PC-9 (cell line): ENCODE measurements around the gene NRG2. TPM values are rescaled to one million over a fixed set of nuclear protein-coding genes. Genes with fewer than 3 reads are reported as not detected.

Experiments used
- BruUV-seq: library from RNA; stranded (reverse); fragments of 400-500 nt; replicated peaks from 2 replicates; lab custom pipeline; 2021; lab: Mats Ljungman, UMichigan
- CTCF ChIA-PET: fragments of 300-600 bp; sonication (Branson Sonifier 250); formaldehyde crosslinking; loops from one replicate; lab custom pipeline; 2022; ENCODE audit warnings: antibody characterized with exemption; lab: Charles Lee
- POLR2A ChIA-PET: fragments of 300-600 bp; sonication (Branson Sonifier 250); formaldehyde crosslinking; loops from one replicate; lab custom pipeline; 2022; ENCODE audit warnings: antibody characterized with exemption; ENCODE audit not compliant: unreplicated experiment; lab: Charles Lee
- DNase-seq, 2 experiments: peaks; one replicate each; pipeline versions ENCODE4 v3.0.0 to v3.0.0-alpha.2; 2015 to 2022; ENCODE audit warnings: mixed read lengths in 1 of 2
- H2AFZ ChIP-seq: fragments of 200-600 bp; sonication (generic); 2 replicates; pipeline ENCODE4 v1.8.1; 2017; ENCODE audit warnings: antibody characterized with exemption
- H3F3A ChIP-seq: fragments of 200-600 bp; sonication (generic); 2 replicates; pipeline ENCODE4 v1.8.1; 2017; ENCODE audit warnings: antibody characterized with exemption, mild to moderate bottlenecking, low read depth; ENCODE audit not compliant: insufficient read depth
- H3K27ac ChIP-seq: fragments of 200-600 bp; sonication (generic); 2 replicates; pipeline ENCODE4 v1.6.1; 2016; ENCODE audit warnings: mixed run types
- H3K27me3 ChIP-seq: fragments of 200-600 bp; sonication (generic); 2 replicates; pipeline ENCODE4 v1.6.1; 2016; ENCODE audit warnings: low read depth, mixed run types; ENCODE audit not compliant: insufficient read depth
- H3K36me3 ChIP-seq: fragments of 200-600 bp; sonication (generic); 2 replicates; pipeline ENCODE4 v1.6.1; 2016; ENCODE audit warnings: low read depth, mixed run types
- H3K4me1 ChIP-seq: fragments of 200-600 bp; sonication (generic); replicated peaks from 2 replicates; pipeline ENCODE4 v1.6.1; 2016; ENCODE audit warnings: mixed run types; ENCODE audit not compliant: insufficient read depth
- H3K4me2 ChIP-seq: fragments of 200-600 bp; sonication (generic); 2 replicates; pipeline ENCODE4 v1.6.1; 2017; ENCODE audit warnings: mixed run types
- H3K4me3 ChIP-seq: fragments of 200-600 bp; sonication (generic); 2 replicates; pipeline ENCODE4 v1.6.1; 2016; ENCODE audit warnings: mixed run types
- H3K79me2 ChIP-seq: fragments of 200-600 bp; sonication (generic); 2 replicates; pipeline ENCODE4 v1.6.1; 2017; ENCODE audit warnings: low read depth, mixed run types
- H3K9me2 ChIP-seq: fragments of 200-600 bp; sonication (generic); 2 replicates; pipeline ENCODE4 v1.8.1; 2017; ENCODE audit warnings: mild to moderate bottlenecking; ENCODE audit not compliant: insufficient read depth
- H3K9me3 ChIP-seq: fragments of 200-600 bp; sonication (generic); 2 replicates; pipeline ENCODE4 v1.8.1; 2016; ENCODE audit warnings: low read depth; ENCODE audit not compliant: insufficient read depth
- H4K20me1 ChIP-seq: fragments of 200-600 bp; sonication (generic); 2 replicates; pipeline ENCODE4 v1.8.1; 2017; ENCODE audit not compliant: insufficient read depth
- EZH2 ChIP-seq: fragments of 200-600 bp; sonication (generic); IDR thresholded peaks from 2 replicates; pipeline ENCODE4 v1.8.0; 2017; ENCODE audit warnings: antibody characterized with exemption, low read depth
- intact Hi-C: fragments of 100-400 bp; cut with micrococcal nuclease; formaldehyde crosslinking; loops from one replicate; pipeline ENCODE4 v1.10.0; 2022; ENCODE audit not compliant: unreplicated experiment
- total RNA-seq: library from RNA; stranded (reverse); gene quantifications from 2 replicates; pipeline ENCODE4 v1.2.3, GENCODE V29; 2021
- TF ChIP-seq, protein P1 (sequence below): fragments of 200-600 bp; sonication (generic); conservative IDR thresholded peaks from 2 replicates; pipeline ENCODE4 v1.6.1; 2017; ENCODE audit warnings: mixed run types, antibody characterized with exemption, mild to moderate bottlenecking, moderate library complexity

The NRG2 gene
- total RNA-seq, 1 experiment from 2014 or later = not detected

DNA sequence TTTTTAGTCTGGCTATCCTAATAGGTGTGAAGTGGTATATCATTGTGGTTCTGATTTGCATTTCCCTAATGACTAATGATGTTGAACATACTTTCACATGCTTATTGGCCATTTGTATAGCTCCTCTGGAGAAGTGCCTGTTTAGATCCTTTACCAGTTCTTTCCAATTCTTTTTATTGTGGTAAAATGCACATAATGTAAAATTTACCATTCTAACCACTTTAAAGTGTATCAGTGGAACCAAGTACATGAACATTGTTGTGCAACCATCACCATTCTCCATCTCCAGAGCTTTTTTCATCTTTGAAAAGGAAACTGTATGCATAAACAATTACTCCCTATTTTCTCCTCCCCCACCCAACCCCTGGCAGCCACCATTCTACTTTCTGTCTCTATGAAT, 95.4 kb downstream of the NRG2 start:
- no peak overlapping the region for H3K4me3 ChIP-seq
- H3K27me3 ChIP-seq = no peaks in the 10 kb centered on the region
- H3K4me2 ChIP-seq = no peak overlapping the region
- TF ChIP-seq, protein P1, sequence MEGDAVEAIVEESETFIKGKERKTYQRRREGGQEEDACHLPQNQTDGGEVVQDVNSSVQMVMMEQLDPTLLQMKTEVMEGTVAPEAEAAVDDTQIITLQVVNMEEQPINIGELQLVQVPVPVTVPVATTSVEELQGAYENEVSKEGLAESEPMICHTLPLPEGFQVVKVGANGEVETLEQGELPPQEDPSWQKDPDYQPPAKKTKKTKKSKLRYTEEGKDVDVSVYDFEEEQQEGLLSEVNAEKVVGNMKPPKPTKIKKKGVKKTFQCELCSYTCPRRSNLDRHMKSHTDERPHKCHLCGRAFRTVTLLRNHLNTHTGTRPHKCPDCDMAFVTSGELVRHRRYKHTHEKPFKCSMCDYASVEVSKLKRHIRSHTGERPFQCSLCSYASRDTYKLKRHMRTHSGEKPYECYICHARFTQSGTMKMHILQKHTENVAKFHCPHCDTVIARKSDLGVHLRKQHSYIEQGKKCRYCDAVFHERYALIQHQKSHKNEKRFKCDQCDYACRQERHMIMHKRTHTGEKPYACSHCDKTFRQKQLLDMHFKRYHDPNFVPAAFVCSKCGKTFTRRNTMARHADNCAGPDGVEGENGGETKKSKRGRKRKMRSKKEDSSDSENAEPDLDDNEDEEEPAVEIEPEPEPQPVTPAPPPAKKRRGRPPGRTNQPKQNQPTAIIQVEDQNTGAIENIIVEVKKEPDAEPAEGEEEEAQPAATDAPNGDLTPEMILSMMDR = no peak
- TF ChIP-seq EZH2 = no peak
- no peaks in the 10 kb centered on the region for H3K9me3 ChIP-seq
- no peaks in the 10 kb centered on the region for H3K36me3 ChIP-seq
- no peak overlapping the region for H3K27ac ChIP-seq
- H3K79me2 ChIP-seq = no peaks in the 10 kb centered on the region
- POLR2A ChIA-PET = no interaction called here
- no peaks in the 10 kb centered on the region for H3F3A ChIP-seq
- BruUV-seq = no TSS peak
- H3K9me2 ChIP-seq = no peaks in the 10 kb centered on the region
- peaks cover 31% of the 10 kb centered on the region for H3K4me1 ChIP-seq
- intact Hi-C loops = no loop called here
- no peak for DNase-seq
- no peaks in the 10 kb centered on the region for H4K20me1 ChIP-seq
- CTCF ChIA-PET = no interaction called here
- H2AFZ ChIP-seq = no peak overlapping the region

DNA sequence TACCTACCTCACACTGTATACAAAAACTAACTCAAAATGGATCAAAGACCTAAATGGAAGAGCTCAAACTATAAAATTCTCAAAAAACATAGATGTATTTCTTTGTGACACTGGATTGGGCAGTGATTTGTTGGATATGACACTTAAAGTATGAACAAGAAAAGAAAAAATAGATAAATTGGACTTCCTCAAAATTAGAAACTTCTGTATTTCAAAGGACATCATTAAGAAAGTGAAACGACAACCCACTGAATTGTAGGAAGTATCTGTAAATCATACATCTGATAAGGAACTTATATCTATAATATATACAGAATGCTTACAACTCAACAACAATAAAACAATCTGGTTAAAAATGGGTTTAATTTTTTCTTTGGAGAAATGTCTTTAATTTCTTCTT, 96.7 kb downstream of the NRG2 start:
- Histone ChIP-seq H3K4me3 (no peak overlapping the region), H3K36me3 (no peaks in the 10 kb centered on the region), H3K9me3 (no peaks in the 10 kb centered on the region), H3K79me2 (no peaks in the 10 kb centered on the region), H3K4me1 (peaks cover 22% of the 10 kb centered on the region), H3K27me3 (no peaks in the 10 kb centered on the region), H3K27ac (no peak overlapping the region), H4K20me1 (no peaks in the 10 kb centered on the region), H2AFZ (no peak overlapping the region), H3F3A (no peaks in the 10 kb centered on the region), H3K4me2 (no peak overlapping the region), H3K9me2 (no peaks in the 10 kb centered on the region)
- CTCF ChIA-PET = interaction anchor here (0.7 kb wide), 1 partner anchor 104 kb away, joined by 3 read pairs; no protein-coding TSS in a partner anchor
- DNase-seq = no peak
- BruUV-seq = no TSS peak
- intact Hi-C loops = no loop called here
- no peak for TF ChIP-seq EZH2
- TF ChIP-seq, protein P1 = no peak
- POLR2A ChIA-PET = no interaction called here

DNA sequence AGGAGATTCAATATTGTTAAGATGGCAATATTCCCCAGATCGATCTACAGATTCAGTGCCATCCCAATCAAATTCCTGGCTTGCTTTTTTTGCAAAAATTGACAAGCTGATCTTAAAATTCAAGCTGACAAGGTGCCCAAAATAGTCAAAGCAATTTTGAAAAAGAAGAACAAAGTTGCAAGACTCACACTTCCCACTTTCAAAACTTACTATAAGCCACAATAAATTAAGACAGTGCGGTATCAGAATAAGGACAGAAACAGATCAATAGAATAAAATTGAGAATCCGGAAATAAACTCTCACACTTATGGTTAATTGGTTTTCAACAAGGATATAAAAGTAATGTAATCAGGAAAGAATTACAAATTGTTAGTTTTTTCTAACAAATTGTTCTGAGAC, 97.1 kb downstream of the NRG2 start:
- POLR2A ChIA-PET = no interaction called here
- H3K4me1 ChIP-seq = peaks cover 18% of the 10 kb centered on the region
- no peak overlapping the region for H3K4me3 ChIP-seq
- TF ChIP-seq EZH2 = no peak
- TF ChIP-seq, protein P1 = no peak
- no peak overlapping the region for H3K4me2 ChIP-seq
- no peaks in the 10 kb centered on the region for H3K9me3 ChIP-seq
- no peaks in the 10 kb centered on the region for H3K36me3 ChIP-seq
- CTCF ChIA-PET = interaction anchor here (0.7 kb wide), 1 partner anchor 104 kb away, joined by 3 read pairs; no protein-coding TSS in a partner anchor
- no TSS peak for BruUV-seq
- H4K20me1 ChIP-seq = no peaks in the 10 kb centered on the region
- intact Hi-C loops = no loop called here
- H3F3A ChIP-seq = no peaks in the 10 kb centered on the region
- H3K27me3 ChIP-seq = no peaks in the 10 kb centered on the region
- no peak overlapping the region for H2AFZ ChIP-seq
- H3K27ac ChIP-seq = no peak overlapping the region
- DNase-seq = no peak
- H3K79me2 ChIP-seq = no peaks in the 10 kb centered on the region
- H3K9me2 ChIP-seq = no peaks in the 10 kb centered on the region
